GM18951 (cell line): ENCODE data around the gene SMPD4.
"Not testable (repeated sequence)": the region's sequence is repeated elsewhere in the genome, so short reads cannot be mapped to it uniquely, and the experiment has no call there.

ENCODE experiments used
- POLR2A ChIP-seq: IDR thresholded peaks from 4 replicates; pipeline ENCODE4 v1.6.1; 2011; ENCODE audit warnings: mild to moderate bottlenecking; ENCODE audit not compliant: insufficient read length, insufficient read depth; ENCODE audit errors: extremely low read depth
- in situ Hi-C: fragments of 300-500 bp; cut with MboI; formaldehyde crosslinking; loops from one replicate; pipeline ENCODE4 v1.12.0; 2022; ENCODE audit warnings: low sequenced_read_pairs, mixed read lengths, inconsistent platforms; ENCODE audit not compliant: unreplicated experiment

Gene SMPD4

DNA sequence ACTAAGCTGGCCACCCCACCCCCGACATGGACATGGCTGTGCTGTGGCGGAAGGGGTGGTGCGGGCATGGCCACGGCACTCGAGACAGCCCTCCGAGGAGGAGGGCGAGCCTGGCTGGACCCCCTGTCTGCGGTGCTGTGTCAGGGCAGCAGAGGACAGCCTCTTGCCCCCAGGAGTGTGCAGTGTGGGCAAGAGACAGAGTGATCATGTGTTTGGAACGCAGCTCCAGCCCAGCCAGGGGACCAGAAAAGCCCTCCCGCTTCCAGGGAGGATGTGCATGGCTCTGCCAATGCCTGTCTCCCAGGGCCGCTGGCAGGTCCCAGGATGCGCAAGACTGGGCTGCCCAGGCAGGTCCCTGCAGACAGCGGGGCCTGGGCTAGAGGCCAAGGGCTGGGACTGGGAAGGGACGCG lies 42.6 kb downstream of the SMPD4 start:
- in situ Hi-C loops = not testable (repeated sequence)

DNA sequence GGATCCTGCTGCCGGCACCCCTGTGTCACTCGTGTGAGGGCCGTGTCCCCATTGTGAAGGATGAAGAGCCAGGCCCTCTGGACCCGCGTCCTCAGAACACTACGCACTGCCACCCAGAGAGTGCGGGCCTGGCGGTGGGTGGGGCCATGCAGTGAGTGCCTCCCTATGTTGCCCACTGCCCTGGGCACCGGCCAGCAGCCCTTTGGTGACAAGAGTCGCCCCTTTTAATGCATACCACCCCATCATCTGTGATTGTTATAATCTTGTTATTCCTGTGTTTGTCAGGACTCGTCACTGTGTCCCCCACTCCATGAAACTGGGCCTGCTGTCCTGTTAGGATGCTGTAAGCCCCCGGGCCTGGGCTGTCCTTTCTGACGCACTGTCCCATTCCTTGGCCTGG lies 43.1 kb downstream of the SMPD4 start:
- in situ Hi-C loops = not testable (repeated sequence)

DNA sequence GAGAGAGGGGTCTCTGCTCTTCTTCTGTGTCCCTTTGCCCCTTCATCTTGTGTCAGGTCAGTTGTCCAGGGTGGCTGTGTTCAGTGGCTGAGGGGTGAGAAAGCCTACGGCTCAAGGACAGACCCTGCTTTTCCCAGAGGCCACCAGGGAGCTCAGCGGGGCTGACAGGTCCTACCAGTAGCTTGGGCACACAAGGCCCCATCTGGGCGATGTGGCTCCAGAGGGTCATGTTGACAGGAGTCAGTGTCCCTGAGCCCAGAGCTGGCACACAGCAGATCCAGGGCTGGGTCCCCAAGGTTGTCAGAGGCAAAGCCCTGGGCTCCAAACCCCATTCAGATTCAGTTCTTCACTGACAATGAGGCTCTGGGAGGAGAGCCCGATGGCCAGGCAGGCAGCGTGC lies 44.3 kb downstream of the SMPD4 start:
- in situ Hi-C loops = not testable (repeated sequence)

DNA sequence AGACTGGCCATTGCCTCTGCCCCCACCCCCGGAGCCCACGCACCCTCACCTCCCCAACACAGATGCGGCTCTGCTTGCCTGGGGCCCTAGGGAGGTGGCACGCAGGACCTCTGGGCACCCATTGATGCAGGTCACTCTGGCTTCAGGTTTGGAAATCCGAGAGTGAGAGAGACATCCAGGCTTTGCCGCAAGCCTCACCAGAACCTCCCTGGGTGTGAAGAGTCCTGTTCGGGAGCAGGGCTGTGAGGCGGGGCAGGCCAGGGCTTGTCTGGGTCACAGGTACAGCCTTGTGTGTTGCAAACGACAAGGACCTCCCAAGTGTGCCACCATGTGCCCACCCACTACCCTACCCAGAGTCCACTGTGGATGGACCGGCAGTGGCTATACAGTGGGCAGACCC lies 44.9 kb downstream of the SMPD4 start:
- in situ Hi-C loops = not testable (repeated sequence)

DNA sequence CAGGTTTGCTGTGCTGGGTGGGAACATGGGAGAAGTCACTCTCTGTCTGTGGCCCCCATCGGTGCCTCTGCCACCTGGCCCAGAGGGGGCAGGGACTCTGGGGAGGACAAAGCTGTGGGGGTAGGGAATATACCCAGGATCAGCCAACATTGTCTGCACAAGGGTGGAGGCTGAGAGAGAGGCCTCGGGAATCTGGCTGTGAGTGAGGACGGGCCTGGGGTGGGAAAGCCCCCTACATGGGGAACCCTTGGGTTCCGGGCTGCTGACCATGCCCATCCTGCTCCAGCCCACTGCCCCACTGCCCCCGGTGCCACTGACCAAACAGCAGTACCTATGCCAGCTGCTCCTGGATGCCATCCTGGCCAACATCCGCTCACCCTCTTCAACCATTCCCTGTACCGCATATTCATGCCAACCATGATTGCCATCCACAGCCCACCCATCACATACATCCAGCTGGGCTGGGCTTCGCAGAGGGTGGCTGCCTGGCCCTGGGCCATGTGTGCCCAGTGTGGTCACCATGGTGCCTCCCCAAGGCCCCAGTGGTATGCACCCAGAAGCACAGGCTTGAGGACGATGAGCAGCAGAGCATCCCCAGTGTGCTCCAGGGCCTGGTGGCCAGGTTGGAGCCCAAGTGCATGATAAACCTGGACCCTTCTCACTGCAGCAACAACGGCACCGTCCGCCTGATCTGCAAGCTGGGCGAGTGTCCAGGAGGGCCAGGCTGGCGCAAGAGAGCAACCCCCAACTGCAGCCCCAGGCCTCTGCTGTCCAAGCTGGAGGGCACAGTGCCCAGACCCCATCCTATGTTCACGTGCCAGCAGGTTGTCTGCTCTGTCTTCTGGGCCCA lies 45.5 kb downstream of the SMPD4 start:
- in situ Hi-C loops = no loop called here

DNA sequence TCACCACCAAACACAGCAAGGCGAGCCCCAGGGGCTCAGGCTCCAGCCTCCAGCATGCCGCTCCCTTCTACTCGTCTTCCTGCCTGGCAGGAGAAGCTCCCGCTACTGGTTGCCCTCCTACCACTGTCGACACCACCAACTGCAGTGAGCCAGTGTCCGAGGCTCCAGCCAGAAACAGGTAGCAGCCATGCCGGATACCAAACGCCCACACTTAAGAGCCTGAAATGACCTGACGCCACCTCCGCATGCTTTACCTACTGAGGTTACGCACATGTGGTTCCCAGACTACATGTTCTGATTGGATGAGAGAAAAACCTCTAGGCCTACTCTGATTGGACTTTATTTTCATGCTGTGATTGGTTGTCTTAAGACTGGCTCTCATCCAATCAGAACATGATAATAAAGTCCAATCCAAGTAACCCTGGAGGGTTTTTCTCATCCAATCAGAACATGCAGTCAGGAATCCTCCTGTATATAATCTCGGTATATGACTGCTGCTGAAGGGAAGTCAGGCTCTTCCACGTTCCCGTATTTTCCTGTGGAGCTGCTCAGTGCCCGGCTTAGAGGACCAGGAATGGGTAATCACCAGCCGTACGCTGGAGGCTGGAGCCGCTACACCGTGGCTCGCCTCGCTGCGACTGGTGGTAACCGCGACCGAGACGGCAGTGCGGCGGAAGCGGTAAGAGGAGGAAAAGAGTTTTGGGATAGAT lies 52.1 kb downstream of the SMPD4 start, which contains the start of gene POTEF:
TSS of gene POTEF (minus strand) at position 103 of the 710 bp plus-strand sequence. CDS start 8,707 bp downstream, outside the sequence.
- in situ Hi-C loops = not testable (repeated sequence)

More for the DNA sequence above, 45.5 kb downstream of the SMPD4 start:
- no peak for TF ChIP-seq POLR2A

DNA sequence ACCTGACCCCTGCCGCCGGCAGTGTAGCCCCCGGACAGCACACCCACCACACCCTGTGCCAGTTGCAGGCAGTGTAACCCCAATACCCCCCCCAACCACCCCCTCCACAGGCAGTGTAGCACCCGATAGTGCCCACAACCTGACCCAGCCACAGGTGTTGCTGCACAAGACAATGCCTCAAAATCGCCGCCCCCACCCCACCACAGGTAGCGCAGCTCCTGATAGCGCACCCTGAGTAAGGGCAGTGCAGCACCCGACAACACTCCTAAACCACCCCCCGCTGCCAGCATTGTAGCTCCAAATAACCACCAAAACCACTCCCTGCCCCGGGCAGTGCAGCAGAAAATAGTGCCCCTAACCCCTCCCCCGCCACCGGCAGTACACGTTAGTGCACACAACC lies 52.9 kb downstream of the SMPD4 start:
- in situ Hi-C loops = not testable (repeated sequence)

DNA sequence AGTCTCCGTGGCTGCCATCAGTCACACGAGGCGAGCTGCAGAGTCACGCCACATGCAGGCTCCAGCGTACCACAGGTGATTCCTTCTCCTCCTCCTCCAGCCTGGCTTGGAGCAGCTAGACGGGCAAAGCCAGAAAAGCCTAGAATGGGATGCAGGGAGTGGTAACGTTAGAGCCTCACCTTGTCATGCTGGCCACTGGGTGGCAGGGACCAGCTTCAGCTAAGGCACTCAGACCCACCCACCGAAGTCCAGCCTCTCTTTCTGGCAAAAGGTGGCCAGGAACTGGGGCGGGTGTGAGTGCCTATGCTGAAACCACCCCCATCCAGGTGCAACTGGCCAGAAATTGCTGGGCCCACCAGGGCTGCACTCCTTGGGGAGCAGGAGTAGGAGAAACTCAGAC lies 53.7 kb downstream of the SMPD4 start:
- in situ Hi-C loops = not testable (repeated sequence)

DNA sequence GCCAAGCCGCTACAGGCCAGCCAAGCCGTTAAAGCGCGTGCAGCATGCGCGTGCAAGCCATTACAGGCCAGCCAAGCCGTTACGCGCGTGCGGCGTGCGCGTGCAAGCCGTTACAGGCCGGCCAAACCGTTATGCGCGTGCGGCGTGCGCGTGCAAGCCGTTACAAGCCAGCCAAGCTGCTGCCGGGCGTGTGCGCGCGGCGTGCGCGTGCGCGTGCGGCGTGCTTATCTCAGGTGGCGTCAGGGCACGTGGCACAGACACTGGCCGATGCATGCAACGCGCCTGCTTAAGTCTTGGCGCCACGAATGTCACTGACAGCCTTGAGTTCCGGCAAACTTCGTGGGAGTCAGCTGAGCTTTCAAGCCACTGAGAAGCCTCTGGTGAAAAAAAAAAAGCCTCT lies 60.5 kb downstream of the SMPD4 start:
- in situ Hi-C loops = not testable (repeated sequence)

DNA sequence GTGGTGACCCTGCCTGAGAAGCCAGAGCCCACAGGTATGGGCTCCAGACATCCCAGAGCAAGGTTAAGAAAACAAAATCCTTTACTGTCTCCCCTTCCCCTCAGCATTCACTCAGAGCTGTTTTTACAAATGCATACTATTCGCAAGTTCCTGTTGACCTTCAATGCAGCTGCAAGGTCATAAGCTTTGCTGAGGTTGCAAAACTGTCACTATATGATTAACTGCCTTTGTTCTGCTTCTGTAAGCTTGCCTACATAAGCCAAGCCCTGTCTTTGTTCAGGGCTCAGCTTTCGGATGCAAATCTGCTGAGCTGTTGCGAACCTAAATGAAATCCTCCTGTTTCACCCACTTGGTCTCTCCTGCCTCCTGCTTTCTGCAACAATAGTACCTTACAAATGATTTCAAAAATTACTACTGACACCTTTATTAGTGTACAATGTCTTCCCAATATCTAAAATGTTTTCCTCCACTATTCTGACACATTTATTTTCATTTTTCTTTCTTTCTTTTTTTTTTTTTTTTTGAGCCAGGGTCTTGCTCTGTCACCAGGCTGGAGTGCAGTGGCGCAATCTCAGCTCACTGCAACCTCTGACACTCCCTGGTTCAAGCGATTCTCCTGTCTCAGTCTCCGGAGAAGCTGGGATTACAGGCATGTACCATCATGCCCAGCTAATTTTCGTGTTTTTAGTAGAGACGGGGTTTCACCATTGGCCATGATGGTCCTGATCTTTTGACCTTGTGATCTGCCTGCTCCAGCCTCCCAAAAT lies 78.6 kb downstream of the SMPD4 start:
- in situ Hi-C loops = not testable (repeated sequence)
